Measurements from ENCODE around the gene SND1. TPM values are rescaled to one million over a fixed set of nuclear protein-coding genes. Genes with fewer than 3 reads are reported as not detected.

The SND1 gene
- total RNA-seq, 4 donors from 2014 or later: 64.3 to 77.0 (median 70.4) TPM

DNA sequence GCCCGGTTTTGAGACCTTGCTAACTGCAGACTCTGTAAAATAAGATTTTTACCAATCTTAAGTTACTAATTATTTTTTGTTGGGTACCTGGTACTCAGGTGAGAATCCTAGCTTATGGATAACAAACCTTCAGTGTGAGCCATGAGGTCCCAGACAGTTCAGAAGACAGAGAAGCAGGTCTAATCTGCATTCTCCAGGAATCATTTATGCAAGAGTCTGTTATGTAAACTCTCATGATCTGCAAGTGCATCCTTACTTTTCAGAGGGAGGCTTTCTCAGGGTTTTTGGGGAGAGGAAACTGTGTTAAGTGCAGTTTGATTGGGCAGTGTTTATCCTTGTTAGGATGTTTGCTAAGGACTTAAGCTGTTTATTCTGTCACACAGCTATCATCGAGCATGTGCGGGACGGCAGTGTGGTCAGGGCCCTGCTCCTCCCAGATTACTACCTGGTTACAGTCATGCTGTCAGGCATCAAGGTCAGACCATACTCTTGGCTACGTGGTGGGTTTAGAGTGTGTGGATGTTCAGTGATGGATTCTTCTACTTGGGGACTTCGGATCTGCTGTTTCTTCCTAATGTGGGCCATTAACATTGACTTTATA, 50.2 kb downstream of the SND1 start:
- peaks cover 0 to 22% (median 9%) of the 10 kb centered on the region in 4 donors for H3K36me3 ChIP-seq

DNA sequence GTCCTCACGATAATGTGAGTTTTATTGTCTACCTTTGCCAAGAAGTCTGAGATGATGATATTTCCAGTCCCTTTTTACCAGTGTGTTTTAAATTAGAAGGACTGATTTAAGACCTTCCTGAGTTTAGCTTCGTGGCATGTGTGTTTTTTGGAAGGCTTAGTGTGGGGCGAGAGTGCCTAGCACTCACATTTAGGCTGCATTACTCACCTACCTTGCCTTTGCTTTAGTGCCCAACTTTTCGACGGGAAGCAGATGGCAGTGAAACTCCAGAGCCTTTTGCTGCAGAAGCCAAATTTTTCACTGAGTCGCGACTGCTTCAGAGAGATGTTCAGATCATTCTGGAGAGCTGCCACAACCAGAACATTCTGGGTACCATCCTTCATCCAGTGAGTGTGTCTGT, 50.9 kb downstream of the SND1 start:
- H3K27me3 ChIP-seq: no peaks in the 10 kb centered on the region
- H3K4me3 ChIP-seq: no peak overlapping the region
- peaks cover 0 to 4% (median 0%) of the 10 kb centered on the region in 4 donors for H3K4me1 ChIP-seq
- WGBS, 2 donors (ENCODE audit: low coverage in 1 of 2): 85 to 86% methylated on average over 5 to 7 of the region's 7 CpGs
- no peaks in the 10 kb centered on the region for H3K9me3 ChIP-seq
- in situ Hi-C loops (cut with MboI; ENCODE audit: low pct_ligation_motif_present in 1 of 4, low pct_unique_long_range_greater_than_20kb in 1 of 4, low sequenced_read_pairs in 3 of 4): loop anchor here in 2 of 4 donors (10.0 to 25.0 kb wide), 2 partner anchors 334 to 512 kb away; partner anchors contain the start of gene LRRC4 (in 1 of the 2)
- H3K27ac ChIP-seq: no peak overlapping the region
- TF ChIP-seq EP300 (IDR thresholded peaks at IDR 0.05; ENCODE audit: low read depth) (no peak), POLR2AphosphoS5 (IDR thresholded peaks at IDR 0.05) (no peak), POLR2A (IDR thresholded peaks at IDR 0.05) (no peak)
- TF ChIP-seq, protein P1, sequence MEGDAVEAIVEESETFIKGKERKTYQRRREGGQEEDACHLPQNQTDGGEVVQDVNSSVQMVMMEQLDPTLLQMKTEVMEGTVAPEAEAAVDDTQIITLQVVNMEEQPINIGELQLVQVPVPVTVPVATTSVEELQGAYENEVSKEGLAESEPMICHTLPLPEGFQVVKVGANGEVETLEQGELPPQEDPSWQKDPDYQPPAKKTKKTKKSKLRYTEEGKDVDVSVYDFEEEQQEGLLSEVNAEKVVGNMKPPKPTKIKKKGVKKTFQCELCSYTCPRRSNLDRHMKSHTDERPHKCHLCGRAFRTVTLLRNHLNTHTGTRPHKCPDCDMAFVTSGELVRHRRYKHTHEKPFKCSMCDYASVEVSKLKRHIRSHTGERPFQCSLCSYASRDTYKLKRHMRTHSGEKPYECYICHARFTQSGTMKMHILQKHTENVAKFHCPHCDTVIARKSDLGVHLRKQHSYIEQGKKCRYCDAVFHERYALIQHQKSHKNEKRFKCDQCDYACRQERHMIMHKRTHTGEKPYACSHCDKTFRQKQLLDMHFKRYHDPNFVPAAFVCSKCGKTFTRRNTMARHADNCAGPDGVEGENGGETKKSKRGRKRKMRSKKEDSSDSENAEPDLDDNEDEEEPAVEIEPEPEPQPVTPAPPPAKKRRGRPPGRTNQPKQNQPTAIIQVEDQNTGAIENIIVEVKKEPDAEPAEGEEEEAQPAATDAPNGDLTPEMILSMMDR (IDR thresholded peaks at IDR 0.05): no peak
- H3K36me3 ChIP-seq: peaks cover 0 to 26% (median 9%) of the 10 kb centered on the region in 4 donors
- intact Hi-C loops (cut with DNase I; ENCODE audit: low total_unique reads): no loop called here
- DNase-seq: no peak

More for the DNA sequence above, 50.2 kb downstream of the SND1 start:
- DNase-seq: no peak
- in situ Hi-C loops (cut with MboI; ENCODE audit: low pct_ligation_motif_present in 1 of 4, low pct_unique_long_range_greater_than_20kb in 1 of 4, low sequenced_read_pairs in 3 of 4) (loop anchor here in 2 of 4 donors (10.0 to 25.0 kb wide), 2 partner anchors 335 to 513 kb away; partner anchors contain the start of gene LRRC4 (in 1 of the 2)), intact Hi-C loops (cut with DNase I; ENCODE audit: low total_unique reads) (no loop called here)
- Histone ChIP-seq H3K27me3 (no peaks in the 10 kb centered on the region), H3K4me3 (no peak overlapping the region), H3K4me1 (peaks cover 0 to 4% (median 0%) of the 10 kb centered on the region in 4 donors), H3K27ac (no peak overlapping the region), H3K9me3 (no peaks in the 10 kb centered on the region)
- WGBS, 2 donors (ENCODE audit: low coverage in 1 of 2): 74 to 79% methylated on average over 3 to 6 of the region's 6 CpGs
- TF ChIP-seq EP300 (IDR thresholded peaks at IDR 0.05; ENCODE audit: low read depth) (no peak), POLR2AphosphoS5 (IDR thresholded peaks at IDR 0.05) (no peak), POLR2A (IDR thresholded peaks at IDR 0.05) (no peak)
- TF ChIP-seq, protein P1 (IDR thresholded peaks at IDR 0.05): no peak

DNA sequence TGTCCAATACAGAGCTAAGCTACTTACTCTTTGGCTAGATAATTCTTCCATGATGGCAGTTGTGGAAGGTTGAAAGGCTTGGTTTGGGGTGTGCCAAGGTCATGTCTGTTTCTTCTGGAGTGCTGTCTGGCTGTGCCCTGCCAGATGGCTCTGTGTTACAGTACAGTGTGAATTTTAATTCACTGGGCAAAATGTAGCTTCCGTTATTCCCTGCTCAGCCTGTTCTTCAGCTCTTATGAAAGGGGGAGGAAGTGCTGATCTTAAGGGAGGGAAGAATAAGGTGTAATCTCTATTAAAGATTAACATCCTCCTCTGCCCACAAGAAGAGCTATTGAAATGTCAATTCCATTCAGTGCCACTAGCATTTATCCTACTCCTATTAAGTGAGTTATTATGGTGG, 52.2 kb downstream of the SND1 start:
- WGBS, 2 donors (ENCODE audit: low coverage in 1 of 2): 0 to 53% methylated on average over 1 of the region's 1 CpG
- in situ Hi-C loops (cut with MboI; ENCODE audit: low pct_ligation_motif_present in 1 of 4, low pct_unique_long_range_greater_than_20kb in 1 of 4, low sequenced_read_pairs in 3 of 4) (loop anchor here in 2 of 4 donors (10.0 to 25.0 kb wide), 2 partner anchors 333 to 511 kb away; partner anchors contain the start of gene LRRC4 (in 1 of the 2)), intact Hi-C loops (cut with DNase I; ENCODE audit: low total_unique reads) (no loop called here)
- no peak for DNase-seq
- Histone ChIP-seq H3K9me3 (no peaks in the 10 kb centered on the region), H3K27ac (no peak overlapping the region), H3K4me3 (no peak overlapping the region), H3K4me1 (peaks cover 0 to 4% (median 0%) of the 10 kb centered on the region in 4 donors), H3K36me3 (peaks cover 0 to 27% (median 11%) of the 10 kb centered on the region in 4 donors), H3K27me3 (no peaks in the 10 kb centered on the region)
- TF ChIP-seq POLR2A (IDR thresholded peaks at IDR 0.05) (no peak), POLR2AphosphoS5 (IDR thresholded peaks at IDR 0.05) (no peak), EP300 (IDR thresholded peaks at IDR 0.05; ENCODE audit: low read depth) (no peak)
- TF ChIP-seq, protein P1 (IDR thresholded peaks at IDR 0.05): no peak

DNA sequence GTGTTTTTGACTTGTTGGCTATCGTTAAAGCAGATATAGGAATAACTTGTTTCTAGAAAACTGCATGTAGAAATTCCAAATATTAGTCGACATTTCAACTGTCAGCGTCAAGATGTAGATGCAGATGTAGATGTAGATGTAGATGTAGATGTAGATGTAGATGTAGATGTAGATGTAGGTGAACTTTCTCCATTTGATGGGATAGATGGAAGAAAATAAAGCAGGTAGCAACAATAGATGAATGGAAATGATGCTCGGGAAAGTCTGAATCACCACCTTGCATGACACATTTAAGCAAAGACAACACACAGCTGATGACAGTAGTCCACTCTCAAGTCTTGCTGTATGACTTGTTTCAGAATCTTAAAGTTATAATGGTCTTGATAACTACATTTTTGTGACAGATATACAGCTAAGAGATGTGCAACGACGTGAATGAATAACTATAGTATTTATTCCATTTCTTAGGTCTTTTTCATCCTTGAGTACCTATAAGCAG, 53.5 kb downstream of the SND1 start:
- peaks cover 0 to 39% (median 16%) of the 10 kb centered on the region in 4 donors for H3K36me3 ChIP-seq
- in situ Hi-C loops (cut with MboI; ENCODE audit: low pct_ligation_motif_present in 1 of 4, low pct_unique_long_range_greater_than_20kb in 1 of 4, low sequenced_read_pairs in 3 of 4): loop anchor here in 2 of 4 donors (10.0 to 25.0 kb wide), 2 partner anchors 332 to 509 kb away; partner anchors contain the start of gene LRRC4 (in 1 of the 2)
- intact Hi-C loops (cut with DNase I; ENCODE audit: low total_unique reads): loop anchor here (5.0 kb wide), 1 partner anchor 502 kb away; no protein-coding TSS in a partner anchor

More for the DNA sequence above, 53.5 kb downstream of the SND1 start:
- no peak for DNase-seq
- TF ChIP-seq EP300 (IDR thresholded peaks at IDR 0.05; ENCODE audit: low read depth) (no peak), POLR2A (IDR thresholded peaks at IDR 0.05) (no peak), POLR2AphosphoS5 (IDR thresholded peaks at IDR 0.05) (no peak)
- TF ChIP-seq, protein P1 (IDR thresholded peaks at IDR 0.05): no peak
- 94% methylated on average over 6 of the region's 6 CpGs for WGBS, 2 donors (ENCODE audit: low coverage in 1 of 2)
- Histone ChIP-seq H3K4me3 (no peak overlapping the region), H3K27ac (no peak overlapping the region), H3K9me3 (no peaks in the 10 kb centered on the region), H3K4me1 (peaks cover 0 to 4% (median 0%) of the 10 kb centered on the region in 4 donors), H3K27me3 (no peaks in the 10 kb centered on the region)

Measured in transverse colon (tissue), 4 donors.